HepG2 (cell line): ENCODE results near the gene CNNM1. TPM values are rescaled to one million over a fixed set of nuclear protein-coding genes. Genes with fewer than 3 reads are reported as not detected.
A peak's percentile ranks its signal among the peaks of the same experiment; 100 is the strongest.

Experiments used
- ADNP ChIP-seq: sonication (generic); formaldehyde crosslinking; IDR thresholded peaks from 2 replicates; pipeline ENCODE4 v1.4.0; 2020; ENCODE audit warnings: missing genetic modification reagents
- BHLHE40 ChIP-seq: IDR thresholded peaks from 2 replicates; pipeline ENCODE4 v1.6.1; 2011; ENCODE audit warnings: low read length, improper control_type of control experiment
- CREBL2 ChIP-seq: sonication (generic); formaldehyde crosslinking; IDR thresholded peaks from 2 replicates; pipeline ENCODE4 v1.8.1; 2023; ENCODE audit warnings: missing genetic modification reagents, mild to moderate bottlenecking, borderline replicate concordance
- DZIP1 ChIP-seq: sonication (generic); formaldehyde crosslinking; IDR thresholded peaks from 2 replicates; pipeline ENCODE4 v1.5.0; 2020; ENCODE audit warnings: mild to moderate bottlenecking, missing genetic modification reagents
- E2F5 ChIP-seq: sonication (generic); formaldehyde crosslinking; conservative IDR thresholded peaks from 2 replicates; pipeline ENCODE4 v1.4.0; 2020; ENCODE audit warnings: missing genetic modification reagents
- FOXA3 ChIP-seq: IDR thresholded peaks from 2 replicates; pipeline ENCODE4 v1.6.1; 2016; ENCODE audit warnings: missing genetic modification reagents, missing compliant biosample characterization
- HDAC6 ChIP-seq: fragments of 200-600 bp; sonication (generic); IDR thresholded peaks from 2 replicates; pipeline ENCODE4 v1.7.0; 2017; ENCODE audit warnings: mild to moderate bottlenecking, antibody characterized with exemption, low read length, low read depth
- HNRNPLL ChIP-seq: fragments of 200-400 bp; formaldehyde crosslinking; IDR thresholded peaks from 2 replicates; pipeline ENCODE4 v1.6.1; 2017; ENCODE audit warnings: mild to moderate bottlenecking, low read depth, low read length; ENCODE audit not compliant: poor library complexity, severe bottlenecking
- HNRNPUL1 ChIP-seq: fragments of 200-400 bp; formaldehyde crosslinking; IDR thresholded peaks from 2 replicates; pipeline ENCODE4 v1.6.1; 2017; ENCODE audit warnings: low read depth, mild to moderate bottlenecking, low read length, moderate library complexity
- HOMEZ ChIP-seq: IDR thresholded peaks from 2 replicates; pipeline ENCODE4 v1.6.1; 2016; ENCODE audit warnings: low read depth
- KDM6A ChIP-seq: IDR thresholded peaks from 2 replicates; pipeline ENCODE4 v1.6.1; 2016; ENCODE audit warnings: low read depth
- LCORL ChIP-seq, 2 experiments: fragments of 450-650 bp in 1 of 2; sonication (generic) in 1 of 2; formaldehyde crosslinking in 1 of 2; IDR thresholded peaks; 2 replicates each; pipeline versions ENCODE4 v1.5.0 to v1.6.1; 2017 to 2020; ENCODE audit warnings: antibody characterized with exemption in 1 of 2, missing genetic modification reagents in 1 of 2
- ONECUT2 ChIP-seq: sonication (generic); formaldehyde crosslinking; IDR thresholded peaks from 2 replicates; pipeline ENCODE4 v1.4.0; 2020; ENCODE audit warnings: missing genetic modification reagents
- PITX1 ChIP-seq: sonication (generic); formaldehyde crosslinking; IDR thresholded peaks from 2 replicates; pipeline ENCODE4 v1.5.1; 2020; ENCODE audit warnings: mild to moderate bottlenecking, missing genetic modification reagents
- POGZ ChIP-seq: sonication (generic); formaldehyde crosslinking; IDR thresholded peaks from 2 replicates; pipeline ENCODE4 v1.4.0; 2020; ENCODE audit warnings: mild to moderate bottlenecking, missing genetic modification reagents
- POLR2AphosphoS5 ChIP-seq: IDR thresholded peaks from 2 replicates; pipeline ENCODE4 v1.6.1; 2012; ENCODE audit warnings: low read depth, low read length
- SOX6 ChIP-seq, 2 experiments: fragments of 450-650 bp in 1 of 2; sonication (generic) in 1 of 2; formaldehyde crosslinking in 1 of 2; IDR thresholded peaks; 2 replicates each; pipeline versions ENCODE4 v1.4.0 to v1.6.1; 2017 to 2020; ENCODE audit warnings: antibody characterized with exemption in 1 of 2, mild to moderate bottlenecking in 1 of 2, missing genetic modification reagents in 1 of 2
- TCF12 ChIP-seq, 2 experiments: fragments of 450-650 bp in 1 of 2; sonication (generic) in 1 of 2; formaldehyde crosslinking in 1 of 2; IDR thresholded peaks; 2 replicates each; pipeline versions ENCODE4 v1.6.1 to v1.8.0; 2017 to 2022; ENCODE audit warnings: antibody characterized with exemption in 1 of 2, mild to moderate bottlenecking in 1 of 2, missing genetic modification reagents in 1 of 2, moderate library complexity in 1 of 2
- TIGD3 ChIP-seq: sonication (generic); formaldehyde crosslinking; IDR thresholded peaks from 2 replicates; pipeline ENCODE4 v1.5.1; 2020; ENCODE audit warnings: mild to moderate bottlenecking, missing genetic modification reagents, borderline replicate concordance
- ZNF34 ChIP-seq: sonication (generic); formaldehyde crosslinking; IDR thresholded peaks from 2 replicates; pipeline ENCODE4 v1.4.0; 2020; ENCODE audit warnings: mild to moderate bottlenecking, missing genetic modification reagents, borderline replicate concordance
- polyA plus RNA-seq, 8 experiments: library from polyadenylated mRNA; depleted of rRNA in 3 of 8; stranded (reverse) in 7 of 8; unstranded in 1 of 8; fragments of >200 nt; fragmentation: Illumina TruSeq in 4 of 8; extraction: Trizol in 4 of 8; gene quantifications; 2 replicates each; pipeline versions ENCODE4 v1.2.1 to v1.2.3, GENCODE V29; 2011 to 2016; ENCODE audit warnings: low read depth in 4 of 8, missing spikeins in 1 of 8, mixed read lengths in 1 of 8; ENCODE audit not compliant: insufficient read depth in 1 of 8
- total RNA-seq, 5 experiments: library from RNA; depleted of rRNA; stranded (reverse); fragments of >200 nt; fragmentation: Illumina TruSeq; extraction: Trizol; gene quantifications; 2 replicates each; pipeline ENCODE4 v1.2.3, GENCODE V29; 2016; ENCODE audit warnings: low read depth in 1 of 5

CNNM1 gene
- total and polyA plus RNA-seq, 2 of the 13 experiments (the other 11 are each of a cell fraction or from before 2014, with no cell fraction given): 4.3 to 9.6 TPM

- TF ChIP-seq HNRNPUL1: no peak
- TF ChIP-seq HDAC6: no peak
- TF ChIP-seq ONECUT2 (CRISPR knock-in tag): 0 out of 2 replicates have a peak, but pooled peaks have one; percentile 28
- TF ChIP-seq SOX6 (IDR thresholded peaks at IDR 0.05): no peak
- TF ChIP-seq SOX6 (CRISPR knock-in tag; IDR thresholded peaks at IDR 0.05): peak; percentile 97
- TF ChIP-seq DZIP1 (CRISPR knock-in tag): no peak
- no peak for TF ChIP-seq POLR2AphosphoS5
- TF ChIP-seq PITX1 (CRISPR knock-in tag): peak; percentile 64; the same call in 1 of the 2 replicates
- TF ChIP-seq ADNP (CRISPR knock-in tag): no peak
- TF ChIP-seq E2F5 (CRISPR knock-in tag): no peak
- no peak for TF ChIP-seq HOMEZ (CRISPR knock-in tag)
- TF ChIP-seq TCF12 (IDR thresholded peaks at IDR 0.05): no peak
- no peak for TF ChIP-seq TCF12 (CRISPR knock-in tag; IDR thresholded peaks at IDR 0.05)
- TF ChIP-seq FOXA3 (CRISPR knock-in tag): peak; percentile 44
- TF ChIP-seq CREBL2 (CRISPR knock-in tag): no peak
- no peak for TF ChIP-seq LCORL (IDR thresholded peaks at IDR 0.05)
- no peak for TF ChIP-seq LCORL (CRISPR knock-in tag; IDR thresholded peaks at IDR 0.05)
- TF ChIP-seq BHLHE40: peak; percentile 87
- TF ChIP-seq HNRNPLL: no peak
- no peak for TF ChIP-seq ZNF34 (CRISPR knock-in tag)
- no peak for TF ChIP-seq TIGD3 (CRISPR knock-in tag)
- no peak for TF ChIP-seq POGZ (CRISPR knock-in tag)
- no peak for TF ChIP-seq KDM6A (CRISPR knock-in tag)
These were observed 60.7 kb downstream of the CNNM1 start (continued) for GRCh38 chr10:99389729-99390480.
